ENCODE results near the gene CRYGB.
"Not testable (repeated sequence)": the region's sequence is repeated elsewhere in the genome, so short reads cannot be mapped to it uniquely, and the experiment has no call there.

Gene CRYGB

DNA sequence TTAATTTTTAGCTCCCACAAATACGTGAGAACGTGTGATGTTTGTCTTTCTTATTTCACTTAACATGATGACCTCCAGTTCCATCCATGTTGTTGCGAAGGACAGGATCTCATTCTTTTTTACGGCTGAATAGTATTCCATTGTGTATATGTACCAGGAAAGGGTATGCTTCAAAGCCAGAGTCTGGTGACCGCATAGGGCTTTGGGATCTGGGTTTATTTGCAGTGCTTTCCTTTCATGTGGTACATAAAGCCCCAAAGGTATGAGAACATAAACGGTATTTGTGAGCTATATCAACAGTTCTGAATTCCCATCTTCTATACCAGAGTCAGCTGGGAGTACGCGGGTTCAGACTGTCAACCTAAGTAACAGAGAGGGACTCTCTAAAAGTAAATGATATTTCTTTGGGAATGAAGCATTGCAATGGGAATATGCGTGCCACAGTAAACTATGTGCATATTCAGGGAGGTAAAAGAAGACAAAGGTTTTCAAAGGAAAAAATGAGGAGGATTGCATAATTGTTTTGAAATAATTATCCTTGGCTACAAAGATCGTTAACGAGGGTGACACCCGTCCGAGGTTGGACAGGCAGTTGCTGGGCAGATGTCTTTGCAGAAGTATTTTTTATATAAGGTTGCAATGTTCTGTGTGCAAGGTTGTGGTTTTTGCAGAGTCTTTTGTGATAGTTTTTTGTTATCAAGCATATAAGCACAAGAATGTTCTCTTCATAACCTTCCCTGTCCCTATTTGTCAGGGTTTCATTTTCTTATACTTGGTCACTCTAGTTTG, 46.1 kb downstream of the CRYGB start:
- H3K4me3 ChIP-seq (ENCODE audit: low read depth, low read length) = peak overlapping the region; percentile 21
- TF ChIP-seq, protein P1, sequence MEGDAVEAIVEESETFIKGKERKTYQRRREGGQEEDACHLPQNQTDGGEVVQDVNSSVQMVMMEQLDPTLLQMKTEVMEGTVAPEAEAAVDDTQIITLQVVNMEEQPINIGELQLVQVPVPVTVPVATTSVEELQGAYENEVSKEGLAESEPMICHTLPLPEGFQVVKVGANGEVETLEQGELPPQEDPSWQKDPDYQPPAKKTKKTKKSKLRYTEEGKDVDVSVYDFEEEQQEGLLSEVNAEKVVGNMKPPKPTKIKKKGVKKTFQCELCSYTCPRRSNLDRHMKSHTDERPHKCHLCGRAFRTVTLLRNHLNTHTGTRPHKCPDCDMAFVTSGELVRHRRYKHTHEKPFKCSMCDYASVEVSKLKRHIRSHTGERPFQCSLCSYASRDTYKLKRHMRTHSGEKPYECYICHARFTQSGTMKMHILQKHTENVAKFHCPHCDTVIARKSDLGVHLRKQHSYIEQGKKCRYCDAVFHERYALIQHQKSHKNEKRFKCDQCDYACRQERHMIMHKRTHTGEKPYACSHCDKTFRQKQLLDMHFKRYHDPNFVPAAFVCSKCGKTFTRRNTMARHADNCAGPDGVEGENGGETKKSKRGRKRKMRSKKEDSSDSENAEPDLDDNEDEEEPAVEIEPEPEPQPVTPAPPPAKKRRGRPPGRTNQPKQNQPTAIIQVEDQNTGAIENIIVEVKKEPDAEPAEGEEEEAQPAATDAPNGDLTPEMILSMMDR (IDR thresholded peaks at IDR 0.05; ENCODE audit: low read depth, low read length) = no peak
- no peak for TF ChIP-seq MYC (IDR thresholded peaks at IDR 0.05; ENCODE audit: low read depth, low read length)
- no peak for TF ChIP-seq POLR2A (IDR thresholded peaks at IDR 0.05; ENCODE audit: extremely low read depth, insufficient read length)
- TF ChIP-seq, protein P2, sequence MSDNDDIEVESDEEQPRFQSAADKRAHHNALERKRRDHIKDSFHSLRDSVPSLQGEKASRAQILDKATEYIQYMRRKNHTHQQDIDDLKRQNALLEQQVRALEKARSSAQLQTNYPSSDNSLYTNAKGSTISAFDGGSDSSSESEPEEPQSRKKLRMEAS (IDR thresholded peaks at IDR 0.05; ENCODE audit: low read depth, low read length) = no peak
- DNase-seq (ENCODE audit: low read depth) = peak; percentile 76

DNA sequence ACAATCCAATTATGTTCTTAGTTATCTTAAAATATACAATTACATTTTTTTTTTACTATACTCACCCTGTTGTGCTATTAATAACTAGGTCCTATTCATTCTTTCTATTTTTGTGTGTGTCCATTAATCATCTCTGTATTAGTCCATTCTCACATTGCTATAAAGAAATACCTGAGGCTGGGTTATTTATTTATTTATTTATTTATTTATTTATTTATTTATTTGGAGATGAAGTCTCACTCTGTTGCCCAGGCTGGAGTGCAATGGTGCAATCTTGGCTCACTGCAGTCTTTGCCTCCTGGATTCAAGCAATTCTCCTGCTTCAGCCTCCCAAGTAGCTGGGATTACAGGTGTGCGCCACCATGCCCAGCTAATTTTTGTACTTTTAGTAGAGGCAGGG, 47.3 kb downstream of the CRYGB start:
- H3K4me3 ChIP-seq (ENCODE audit: low read depth, low read length); DNase-seq (ENCODE audit: low read depth): not testable (repeated sequence)

DNA sequence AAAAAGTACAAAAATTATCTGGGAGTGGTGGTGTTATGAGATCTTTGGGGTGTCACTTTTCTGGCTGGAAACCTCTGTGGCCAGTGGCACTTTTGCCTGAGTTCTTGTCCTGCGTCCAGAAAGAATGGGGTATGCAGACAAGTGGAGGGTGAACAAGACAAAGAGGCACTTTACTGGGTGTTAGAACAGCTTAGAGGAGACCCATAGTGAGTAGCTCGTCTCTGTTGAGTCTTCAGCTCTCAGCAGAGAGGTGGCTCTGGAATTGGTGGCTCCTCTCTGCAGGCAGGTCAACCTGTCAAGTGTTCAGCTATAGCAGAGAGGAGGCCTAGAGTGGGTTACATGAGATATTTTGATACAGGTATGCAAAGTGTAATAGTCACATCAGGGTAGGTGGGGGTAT, 47.7 kb downstream of the CRYGB start:
- no peak for TF ChIP-seq MYC (IDR thresholded peaks at IDR 0.05; ENCODE audit: low read depth, low read length)
- no peak for DNase-seq (ENCODE audit: low read depth)

DNA sequence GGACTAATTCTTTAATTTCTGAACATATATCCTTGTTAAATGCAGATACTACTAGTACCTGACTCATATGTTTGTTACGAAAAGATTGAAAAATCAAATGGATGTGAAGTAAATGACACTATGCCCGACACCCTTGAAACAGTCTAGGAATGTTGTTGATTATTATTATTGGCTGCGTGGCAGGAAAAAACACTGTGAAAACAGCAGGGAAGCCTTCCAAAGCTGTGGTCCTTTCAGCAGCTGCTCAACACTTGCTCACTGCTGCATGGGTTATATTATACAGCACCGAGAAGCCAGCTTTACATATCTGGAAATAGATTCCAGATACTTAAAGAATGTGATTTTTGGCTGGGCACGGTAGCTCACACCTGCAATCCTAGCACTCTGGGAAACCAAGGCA, 48.2 kb downstream of the CRYGB start:
- DNase-seq (ENCODE audit: low read depth) = no peak
- no peak overlapping the region for H3K4me3 ChIP-seq (ENCODE audit: low read depth, low read length)
- TF ChIP-seq, protein P1 (IDR thresholded peaks at IDR 0.05; ENCODE audit: low read depth, low read length) = no peak
- TF ChIP-seq POLR2A (IDR thresholded peaks at IDR 0.05; ENCODE audit: extremely low read depth, insufficient read length) = no peak
- TF ChIP-seq, protein P2 (IDR thresholded peaks at IDR 0.05; ENCODE audit: low read depth, low read length) = no peak

More for the DNA sequence above, 47.7 kb downstream of the CRYGB start:
- no peak overlapping the region for H3K4me3 ChIP-seq (ENCODE audit: low read depth, low read length)

DNA sequence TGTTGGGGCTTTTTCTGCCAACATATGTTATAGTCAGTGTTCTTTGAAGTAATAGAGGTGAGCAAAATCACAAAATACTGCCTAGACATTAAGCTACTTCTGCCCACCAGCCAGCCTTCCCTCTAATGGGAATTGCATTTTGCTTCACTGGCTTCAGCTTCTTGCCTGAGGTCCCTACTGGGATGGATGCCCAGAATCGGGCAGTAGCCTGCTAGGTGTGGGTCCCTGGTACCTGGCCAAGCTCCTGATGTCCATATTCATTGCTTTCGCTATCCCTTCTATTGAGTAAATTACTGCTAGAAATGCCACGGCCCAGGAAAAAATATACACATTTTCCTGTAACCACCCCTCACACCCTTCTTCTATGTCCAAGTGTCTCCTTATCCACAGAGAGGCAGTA, 48.6 kb downstream of the CRYGB start:
- TF ChIP-seq POLR2A (IDR thresholded peaks at IDR 0.05; ENCODE audit: extremely low read depth, insufficient read length) = no peak
- TF ChIP-seq, protein P2 (IDR thresholded peaks at IDR 0.05; ENCODE audit: low read depth, low read length) = no peak
- no peak for DNase-seq (ENCODE audit: low read depth)

DNA sequence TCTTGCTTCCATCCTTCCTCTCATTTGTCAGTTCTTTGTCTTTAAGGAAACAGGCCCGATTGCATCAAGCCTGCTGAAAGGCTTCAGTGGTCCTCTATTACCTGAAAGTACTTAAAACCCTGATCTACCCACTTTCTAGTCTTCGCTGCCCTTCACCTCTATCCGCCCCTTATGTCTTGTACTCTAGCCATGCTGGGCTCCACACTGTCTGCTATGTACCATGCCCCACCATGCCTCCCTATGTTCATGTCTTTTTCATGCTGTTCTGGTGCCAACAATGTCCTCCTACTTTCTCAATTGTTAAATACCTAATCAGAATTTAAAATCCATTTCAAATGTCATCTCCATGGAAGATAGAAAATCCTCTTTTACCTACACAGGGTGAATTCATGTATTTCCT, 49.9 kb downstream of the CRYGB start:
- no peak overlapping the region for H3K4me3 ChIP-seq (ENCODE audit: low read depth, low read length)
- TF ChIP-seq, protein P1 (IDR thresholded peaks at IDR 0.05; ENCODE audit: low read depth, low read length) = no peak
- TF ChIP-seq MYC (IDR thresholded peaks at IDR 0.05; ENCODE audit: low read depth, low read length) (no peak), POLR2A (IDR thresholded peaks at IDR 0.05; ENCODE audit: extremely low read depth, insufficient read length) (no peak)
- DNase-seq (ENCODE audit: low read depth) = no peak

More for the DNA sequence above, 48.6 kb downstream of the CRYGB start:
- H3K4me3 ChIP-seq (ENCODE audit: low read depth, low read length) = no peak overlapping the region

DNA sequence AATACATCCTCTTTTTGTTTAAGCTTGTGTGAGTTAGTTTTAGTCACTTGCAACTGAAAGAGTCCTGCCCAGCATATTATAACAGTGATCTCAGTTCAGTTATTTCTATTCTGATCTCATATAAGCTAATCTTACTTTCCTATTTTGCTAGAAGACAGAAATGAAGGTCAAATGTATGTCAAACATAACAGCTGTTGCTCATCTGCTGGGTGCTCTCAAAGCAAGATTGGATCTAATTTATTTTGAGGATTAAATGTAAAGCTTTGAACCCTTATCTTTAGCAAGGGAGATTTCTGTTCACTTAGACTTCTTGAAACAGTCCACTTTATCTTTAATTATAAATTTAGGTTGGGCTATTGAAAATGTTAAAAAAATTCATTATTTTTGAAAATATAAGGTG, 52.8 kb downstream of the CRYGB start:
- H3K4me3 ChIP-seq (ENCODE audit: low read depth, low read length) = no peak overlapping the region
- TF ChIP-seq, protein P1 (IDR thresholded peaks at IDR 0.05; ENCODE audit: low read depth, low read length) = no peak
- TF ChIP-seq MYC (IDR thresholded peaks at IDR 0.05; ENCODE audit: low read depth, low read length) = no peak
- no peak for DNase-seq (ENCODE audit: low read depth)
